Measurements from ENCODE around the gene CLK3. TPM values are rescaled to one million over a fixed set of nuclear protein-coding genes. Genes with fewer than 3 reads are reported as not detected.

CLK3 gene
- total and polyA plus RNA-seq, 10 of the 15 experiments (the other 5 are each of a cell fraction or from before 2014, with no cell fraction given): 3.3 to 169 (median 66.2) TPM

DNA sequence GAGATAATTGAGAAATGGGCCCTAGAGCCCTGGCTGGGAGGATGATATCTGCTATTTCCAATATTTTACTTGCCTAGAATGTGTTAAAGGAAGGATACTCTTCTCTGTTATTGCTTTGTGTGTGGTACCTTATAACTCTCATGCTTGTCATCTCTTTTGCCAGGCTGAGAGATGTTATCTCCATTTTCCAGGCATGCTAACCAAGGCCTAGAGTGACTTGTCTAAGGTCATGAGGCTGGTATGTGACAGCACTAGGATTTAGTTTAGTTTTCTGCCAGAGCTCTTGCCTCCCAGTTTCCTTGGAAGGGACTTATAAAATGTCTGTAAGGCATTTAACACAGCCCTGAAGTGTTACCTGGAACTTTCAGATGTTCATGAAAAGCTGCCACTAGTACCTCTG, 1.4 kb downstream of the CLK3 start:
- Histone ChIP-seq H3K4me1 (ENCODE audit: control insufficient read depth, insufficient read depth, low read length) (peaks cover 17% of the 10 kb centered on the region), H3K27ac (ENCODE audit: control insufficient read depth, insufficient read depth) (peak overlapping the region; percentile 97), H4K20me1 (ENCODE audit: control insufficient read depth, insufficient read depth) (peaks cover 31% of the 10 kb centered on the region), H3K4me3 (peak overlapping the region; percentile 89), H2AFZ (ENCODE audit: control insufficient read depth, low read depth, low read length) (no peak overlapping the region), H3K4me2 (ENCODE audit: control insufficient read depth, insufficient read depth) (peak overlapping the region; percentile 93), H3K27me3 (replicated peaks in 1 of 2; ENCODE audit: control insufficient read depth in 2 of 2, insufficient read depth in 2 of 2, low read length in 1 of 2) (no peaks in the 10 kb centered on the region), H3K36me3 (ENCODE audit: control insufficient read depth in 2 of 2, insufficient read depth in 2 of 2, low read length in 1 of 2) (peaks cover 25 to 28% of the 10 kb centered on the region in 2 experiments), H3K9me3 (replicated peaks; ENCODE audit: control insufficient read depth, insufficient read depth, low read length) (no peaks in the 10 kb centered on the region), H3K9ac (ENCODE audit: control insufficient read depth, insufficient read depth, low read length) (peak overlapping the region; percentile 99), H3K79me2 (ENCODE audit: control insufficient read depth, insufficient read depth, low read length) (peaks cover 72% of the 10 kb centered on the region)
- FAIRE-seq (no peak), DNase-seq (ENCODE audit: low read depth, low spot score) (no peak), ATAC-seq (no peak)
- CTCF ChIA-PET: interaction anchor here (0.9 to 18.5 kb wide), 11 partner anchors 10 to 242 kb away, joined by 3 to 206 read pairs (median 5); no protein-coding TSS in a partner anchor
- intact Hi-C loops (cut with micrococcal nuclease; ENCODE audit: unreplicated experiment) (loop anchor here (5.0 kb wide), 2 partner anchors 70 to 185 kb away; partner anchors contain the start of gene SEMA7A), in situ Hi-C loops (cut with MboI) (no loop called here)
- BruUV-seq (replicated peaks): no TSS peak
- TF ChIP-seq KAT2A (conservative IDR thresholded peaks at IDR 0.05; ENCODE audit: control insufficient read depth, low read depth, low read length): no peak
- TF ChIP-seq POU2F2 (IDR thresholded peaks at IDR 0.05; ENCODE audit: borderline replicate concordance, low read depth, low read length): no peak
- TF ChIP-seq ZSCAN29 (IDR thresholded peaks at IDR 0.05): no peak
- TF ChIP-seq JUNB (IDR thresholded peaks at IDR 0.05): no peak
- TF ChIP-seq SIN3A (IDR thresholded peaks at IDR 0.05; ENCODE audit: low read depth, low read length): no peak
- RAD21 ChIA-PET (ENCODE audit: unreplicated experiment): interaction anchor here (1.0 to 3.6 kb wide), 6 partner anchors 15 to 246 kb away, joined by 3 to 13 read pairs (median 3); partner anchors contain the start of gene UBL7
- SMC1A ChIA-PET (ENCODE audit: uncharacterized antibody, unreplicated experiment): interaction anchor here (0.8 to 2.6 kb wide), 9 partner anchors 10 to 406 kb away, joined by 3 to 10 read pairs (median 4); partner anchors contain the start of gene PPCDC
- POLR2A ChIA-PET: interaction anchor here (0.6 to 4.8 kb wide), 8 partner anchors 9 to 291 kb away, joined by 3 to 30 read pairs (median 3); partner anchors contain the start of genes ARID3B and UBL7

DNA sequence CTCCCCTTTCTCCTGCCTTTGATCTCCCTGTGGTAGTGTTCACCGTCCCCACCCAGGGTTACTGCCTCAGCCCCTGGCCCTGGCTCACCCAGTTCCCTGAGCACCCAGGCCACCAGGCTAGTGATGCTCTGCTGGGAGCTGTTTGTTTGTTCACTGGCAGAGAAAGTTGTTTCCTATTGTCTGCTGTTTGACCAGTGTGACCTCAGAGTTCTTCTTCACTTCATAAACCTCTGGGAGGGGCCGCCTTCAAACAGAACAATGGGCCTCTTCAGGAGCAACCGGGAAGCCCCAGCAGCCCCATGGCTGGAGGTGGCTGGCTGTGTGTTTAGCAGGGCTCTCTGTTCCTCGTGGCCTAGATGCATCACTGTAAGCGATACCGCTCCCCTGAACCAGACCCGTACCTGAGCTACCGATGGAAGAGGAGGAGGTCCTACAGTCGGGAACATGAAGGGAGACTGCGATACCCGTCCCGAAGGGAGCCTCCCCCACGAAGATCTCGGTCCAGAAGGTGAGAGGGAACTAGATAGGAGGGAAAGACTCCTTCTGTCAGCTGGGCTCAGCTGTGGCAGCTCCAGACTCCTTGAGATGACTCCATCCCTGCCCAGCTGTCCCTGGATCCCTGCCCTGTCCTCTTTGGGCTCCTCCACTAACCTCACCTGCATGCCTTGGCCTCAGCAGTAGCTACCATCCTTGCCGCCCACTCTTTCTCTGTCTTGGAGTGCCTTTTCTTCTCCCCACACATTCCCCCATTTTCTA, 3.4 kb downstream of the CLK3 start:
- FAIRE-seq (no peak), ATAC-seq (no peak), DNase-seq (ENCODE audit: low read depth, low spot score) (no peak)
- Histone ChIP-seq H3K9ac (ENCODE audit: control insufficient read depth, insufficient read depth, low read length) (peak overlapping the region; percentile 42), H3K4me2 (ENCODE audit: control insufficient read depth, insufficient read depth) (peak overlapping the region; percentile 93), H3K27ac (ENCODE audit: control insufficient read depth, insufficient read depth) (peak overlapping the region; percentile 21; the same call in 1 of the 2 replicates), H3K9me3 (replicated peaks; ENCODE audit: control insufficient read depth, insufficient read depth, low read length) (no peaks in the 10 kb centered on the region), H3K36me3 (ENCODE audit: control insufficient read depth in 2 of 2, insufficient read depth in 2 of 2, low read length in 1 of 2) (peaks cover 42 to 48% of the 10 kb centered on the region in 2 experiments), H4K20me1 (ENCODE audit: control insufficient read depth, insufficient read depth) (peaks cover 31% of the 10 kb centered on the region), H3K4me1 (ENCODE audit: control insufficient read depth, insufficient read depth, low read length) (peaks cover 13% of the 10 kb centered on the region), H3K4me3 (peak overlapping the region; percentile 11; the same call in 1 of the 2 replicates), H2AFZ (ENCODE audit: control insufficient read depth, low read depth, low read length) (no peak overlapping the region), H3K27me3 (replicated peaks in 1 of 2; ENCODE audit: control insufficient read depth in 2 of 2, insufficient read depth in 2 of 2, low read length in 1 of 2) (no peaks in the 10 kb centered on the region), H3K79me2 (ENCODE audit: control insufficient read depth, insufficient read depth, low read length) (peaks cover 74% of the 10 kb centered on the region)
- 89% methylated on average over 15 of the region's 15 CpGs for WGBS (ENCODE audit: insufficient coverage, insufficient replicate concordance, low lambda C conversion rate, missing lambda C conversion rate)
- no TSS peak for BruUV-seq (replicated peaks)
- CTCF ChIA-PET: interaction anchor here (0.6 to 18.5 kb wide), 9 partner anchors 17 to 246 kb away, joined by 3 to 206 read pairs (median 4); no protein-coding TSS in a partner anchor
- SMC1A ChIA-PET (ENCODE audit: uncharacterized antibody, unreplicated experiment): interaction anchor here (0.5 to 2.5 kb wide), 7 partner anchors 12 to 245 kb away, joined by 3 to 10 read pairs (median 4); no protein-coding TSS in a partner anchor
- intact Hi-C loops (cut with micrococcal nuclease; ENCODE audit: unreplicated experiment) (loop anchor here (5.0 kb wide), 2 partner anchors 72 to 187 kb away; partner anchors contain the start of gene SEMA7A), in situ Hi-C loops (cut with MboI) (no loop called here)
- RAD21 ChIA-PET (ENCODE audit: unreplicated experiment): interaction anchor here (1.0 to 1.6 kb wide), 3 partner anchors 12 to 152 kb away, joined by 3 to 5 read pairs (median 5); no protein-coding TSS in a partner anchor
- POLR2A ChIA-PET: interaction anchor here (0.7 to 1.5 kb wide), 2 partner anchors 165 to 251 kb away, joined by 3 read pairs; no protein-coding TSS in a partner anchor
- no peak for TF ChIP-seq SREBF2 (IDR thresholded peaks at IDR 0.05; ENCODE audit: low read length)
- TF ChIP-seq, protein P1, sequence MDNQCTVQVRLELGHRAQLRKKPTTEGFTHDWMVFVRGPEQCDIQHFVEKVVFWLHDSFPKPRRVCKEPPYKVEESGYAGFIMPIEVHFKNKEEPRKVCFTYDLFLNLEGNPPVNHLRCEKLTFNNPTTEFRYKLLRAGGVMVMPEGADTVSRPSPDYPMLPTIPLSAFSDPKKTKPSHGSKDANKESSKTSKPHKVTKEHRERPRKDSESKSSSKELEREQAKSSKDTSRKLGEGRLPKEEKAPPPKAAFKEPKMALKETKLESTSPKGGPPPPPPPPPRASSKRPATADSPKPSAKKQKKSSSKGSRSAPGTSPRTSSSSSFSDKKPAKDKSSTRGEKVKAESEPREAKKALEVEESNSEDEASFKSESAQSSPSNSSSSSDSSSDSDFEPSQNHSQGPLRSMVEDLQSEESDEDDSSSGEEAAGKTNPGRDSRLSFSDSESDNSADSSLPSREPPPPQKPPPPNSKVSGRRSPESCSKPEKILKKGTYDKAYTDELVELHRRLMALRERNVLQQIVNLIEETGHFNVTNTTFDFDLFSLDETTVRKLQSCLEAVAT (IDR thresholded peaks at IDR 0.05): peak; percentile 53; the same call in 1 of the 2 replicates
- TF ChIP-seq CHD2 (IDR thresholded peaks at IDR 0.05; ENCODE audit: borderline replicate concordance, low read depth, low read length): no peak
- TF ChIP-seq, protein P2, sequence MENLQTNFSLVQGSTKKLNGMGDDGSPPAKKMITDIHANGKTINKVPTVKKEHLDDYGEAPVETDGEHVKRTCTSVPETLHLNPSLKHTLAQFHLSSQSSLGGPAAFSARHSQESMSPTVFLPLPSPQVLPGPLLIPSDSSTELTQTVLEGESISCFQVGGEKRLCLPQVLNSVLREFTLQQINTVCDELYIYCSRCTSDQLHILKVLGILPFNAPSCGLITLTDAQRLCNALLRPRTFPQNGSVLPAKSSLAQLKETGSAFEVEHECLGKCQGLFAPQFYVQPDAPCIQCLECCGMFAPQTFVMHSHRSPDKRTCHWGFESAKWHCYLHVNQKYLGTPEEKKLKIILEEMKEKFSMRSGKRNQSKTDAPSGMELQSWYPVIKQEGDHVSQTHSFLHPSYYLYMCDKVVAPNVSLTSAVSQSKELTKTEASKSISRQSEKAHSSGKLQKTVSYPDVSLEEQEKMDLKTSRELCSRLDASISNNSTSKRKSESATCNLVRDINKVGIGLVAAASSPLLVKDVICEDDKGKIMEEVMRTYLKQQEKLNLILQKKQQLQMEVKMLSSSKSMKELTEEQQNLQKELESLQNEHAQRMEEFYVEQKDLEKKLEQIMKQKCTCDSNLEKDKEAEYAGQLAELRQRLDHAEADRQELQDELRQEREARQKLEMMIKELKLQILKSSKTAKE (IDR thresholded peaks at IDR 0.05; ENCODE audit: low read depth, poor library complexity, severe bottlenecking): no peak
- no peak for TF ChIP-seq FOS (IDR thresholded peaks at IDR 0.05; ENCODE audit: borderline replicate concordance, extremely low read depth, insufficient read length)
- TF ChIP-seq GATAD2B (conservative IDR thresholded peaks at IDR 0.05; ENCODE audit: low read depth): 0 out of 2 replicates have a peak, but pooled peaks have one; percentile 16
- TF ChIP-seq NFXL1 (IDR thresholded peaks at IDR 0.05; ENCODE audit: borderline replicate concordance): 0 out of 2 replicates have a peak, but pooled peaks have one; percentile 66
